GM18502 (cell line): ENCODE results near the gene SDK1.
"Not testable (repeated sequence)": the region's sequence is repeated elsewhere in the genome, so short reads cannot be mapped to it uniquely, and the experiment has no call there.

ENCODE experiments used
- ATAC-seq: cut with Tn5 transposase; IDR thresholded peaks from one replicate; pipeline ENCODE4 v1.9.1; 2021; ENCODE audit warnings: mild to moderate bottlenecking; ENCODE audit not compliant: unreplicated experiment, poor library complexity

Gene SDK1

GRCh38 chr7:4260867-4261600 lies 960.0 kb downstream of the SDK1 start:
- ATAC-seq, result no peak

- no peak for ATAC-seq
Measured at GRCh38 chr7:4261601-4261960, 960.5 kb downstream of the SDK1 start.

GRCh38 chr7:4264206-4264605 lies 963.2 kb downstream of the SDK1 start:
- not testable (repeated sequence) for ATAC-seq

- ATAC-seq, result no peak
Measured at GRCh38 chr7:4265066-4265465, 964.0 kb downstream of the SDK1 start.

GRCh38 chr7:4265676-4266075 lies 964.6 kb downstream of the SDK1 start:
- ATAC-seq, result no peak

- no peak for ATAC-seq
Measured at GRCh38 chr7:4266270-4267040, 965.4 kb downstream of the SDK1 start.

GRCh38 chr7:4267341-4268039 lies 966.4 kb downstream of the SDK1 start:
- ATAC-seq, result no peak

GRCh38 chr7:4268040-4268965 lies 967.3 kb downstream of the SDK1 start:
- no peak for ATAC-seq

GRCh38 chr7:4269086-4269485 lies 968.0 kb downstream of the SDK1 start:
- no peak for ATAC-seq

- no peak for ATAC-seq
Measured at GRCh38 chr7:4269746-4270145, 968.7 kb downstream of the SDK1 start.

- no peak for ATAC-seq
Measured at GRCh38 chr7:4270268-4270667, 969.2 kb downstream of the SDK1 start.

GRCh38 chr7:4270941-4271715 lies 970.1 kb downstream of the SDK1 start:
- no peak for ATAC-seq

GRCh38 chr7:4271716-4272015 lies 970.6 kb downstream of the SDK1 start:
- no peak for ATAC-seq

GRCh38 chr7:4272141-4272540 lies 971.1 kb downstream of the SDK1 start:
- ATAC-seq, result no peak

GRCh38 chr7:4273566-4274230 lies 972.6 kb downstream of the SDK1 start:
- ATAC-seq, result no peak

- ATAC-seq, result no peak
Measured at GRCh38 chr7:4274286-4274685, 973.2 kb downstream of the SDK1 start.

- no peak for ATAC-seq
Measured at GRCh38 chr7:4277936-4278335, 976.9 kb downstream of the SDK1 start.

- no peak for ATAC-seq
Measured at GRCh38 chr7:4279216-4279615, 978.2 kb downstream of the SDK1 start.
